SU-DHL-6 (cell line): Measurements from ENCODE around the gene ALK.

Experiments used
- EZH2phosphoT487 ChIP-seq: fragments of 200-600 bp; sonication (generic), shearing (Covaris generic); conservative IDR thresholded peaks from 2 replicates; pipeline ENCODE4 v1.6.1; 2018; ENCODE audit warnings: mild to moderate bottlenecking, antibody characterized with exemption, low read length, moderate library complexity, mixed read lengths
- TF ChIP-seq, protein P1 (sequence below): fragments of 200-600 bp; sonication (generic); IDR thresholded peaks from one replicate; pipeline ENCODE4 v1.5.1; 2017; ENCODE audit warnings: antibody characterized with exemption, mild to moderate bottlenecking, low read length, moderate library complexity; ENCODE audit not compliant: insufficient read depth, poor library complexity, severe bottlenecking

DNA sequence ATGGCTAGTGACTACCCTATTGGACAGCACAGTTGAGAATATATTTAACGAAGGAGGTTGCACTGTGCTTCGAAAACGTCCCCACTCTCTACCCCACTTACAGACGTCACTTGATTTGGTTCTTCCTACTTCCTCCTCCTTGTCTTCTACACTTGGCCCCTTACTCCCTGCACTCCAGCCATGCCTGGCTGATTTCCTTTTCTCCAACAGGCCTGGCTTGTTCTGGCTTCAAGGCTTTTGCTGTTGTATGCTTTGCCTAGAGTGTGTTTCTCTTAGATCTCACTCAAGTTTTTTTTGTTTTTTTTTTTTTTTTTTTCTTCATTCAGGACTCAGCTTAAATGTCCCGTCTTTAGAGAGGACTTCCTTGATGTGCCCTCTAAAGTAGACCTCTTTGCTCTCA lies 469.4 kb downstream of the ALK start:
- no peak for TF ChIP-seq EZH2phosphoT487
- TF ChIP-seq, protein P1, sequence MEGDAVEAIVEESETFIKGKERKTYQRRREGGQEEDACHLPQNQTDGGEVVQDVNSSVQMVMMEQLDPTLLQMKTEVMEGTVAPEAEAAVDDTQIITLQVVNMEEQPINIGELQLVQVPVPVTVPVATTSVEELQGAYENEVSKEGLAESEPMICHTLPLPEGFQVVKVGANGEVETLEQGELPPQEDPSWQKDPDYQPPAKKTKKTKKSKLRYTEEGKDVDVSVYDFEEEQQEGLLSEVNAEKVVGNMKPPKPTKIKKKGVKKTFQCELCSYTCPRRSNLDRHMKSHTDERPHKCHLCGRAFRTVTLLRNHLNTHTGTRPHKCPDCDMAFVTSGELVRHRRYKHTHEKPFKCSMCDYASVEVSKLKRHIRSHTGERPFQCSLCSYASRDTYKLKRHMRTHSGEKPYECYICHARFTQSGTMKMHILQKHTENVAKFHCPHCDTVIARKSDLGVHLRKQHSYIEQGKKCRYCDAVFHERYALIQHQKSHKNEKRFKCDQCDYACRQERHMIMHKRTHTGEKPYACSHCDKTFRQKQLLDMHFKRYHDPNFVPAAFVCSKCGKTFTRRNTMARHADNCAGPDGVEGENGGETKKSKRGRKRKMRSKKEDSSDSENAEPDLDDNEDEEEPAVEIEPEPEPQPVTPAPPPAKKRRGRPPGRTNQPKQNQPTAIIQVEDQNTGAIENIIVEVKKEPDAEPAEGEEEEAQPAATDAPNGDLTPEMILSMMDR: no peak
